Activated CD8-positive, alpha-beta T cell treated with anti-CD3 and anti-CD28 coated beads for 36 hours (primary cell): Measurements from ENCODE around the gene CCDC92. TPM values are rescaled to one million over a fixed set of nuclear protein-coding genes. Genes with fewer than 3 reads are reported as not detected.

Experiments used
- ATAC-seq: fragments of 200-7000 bp; cut with Tn5 transposase; one replicate; pipeline ENCODE4 v1.10.0; 2021; ENCODE audit warnings: mild to moderate bottlenecking, moderate library complexity
- CTCF ChIA-PET: fragments of 350-600 bp; sonication (Branson Sonifier 250); formaldehyde crosslinking; loops from one replicate; lab custom pipeline; 2021; ENCODE audit warnings: antibody characterized with exemption; lab: Charles Lee
- POLR2A ChIA-PET: fragments of 350-600 bp; sonication (Branson Sonifier 250); formaldehyde crosslinking; loops from one replicate; lab custom pipeline; 2021; ENCODE audit warnings: antibody characterized with exemption; lab: Charles Lee
- DNase-seq: peaks from one replicate; pipeline ENCODE4 v3.0.0-alpha.2; 2020
- H3K27ac Mint-ChIP-seq: one replicate; pipeline ENCODE4 v1.8.0; 2021; ENCODE audit warnings: mild to moderate bottlenecking, mixed read lengths
- H3K27me3 Mint-ChIP-seq: one replicate; pipeline ENCODE4 v1.8.0; 2021; ENCODE audit warnings: mixed read lengths
- H3K36me3 Mint-ChIP-seq: one replicate; pipeline ENCODE4 v1.8.0; 2021; ENCODE audit warnings: low read depth, mixed read lengths
- H3K4me1 Mint-ChIP-seq: one replicate; pipeline ENCODE4 v1.8.0; 2021; ENCODE audit warnings: low read depth, mixed read lengths
- H3K4me3 Mint-ChIP-seq: one replicate; pipeline ENCODE4 v1.8.0; 2021; ENCODE audit warnings: mild to moderate bottlenecking, moderate library complexity, mixed read lengths
- H3K9me3 Mint-ChIP-seq: one replicate; pipeline ENCODE4 v1.8.0; 2021; ENCODE audit warnings: mixed read lengths
- CTCF ChIP-seq: fragments of 200-600 bp; IDR thresholded peaks from one replicate; pipeline ENCODE4 v1.8.0; 2022; ENCODE audit warnings: antibody characterized with exemption, mild to moderate bottlenecking
- intact Hi-C: fragments of 100-400 bp; cut with micrococcal nuclease; formaldehyde crosslinking; loops from one replicate; pipeline ENCODE4 v1.10.0; 2022
- total RNA-seq, 2 experiments: library from RNA; stranded (reverse); gene quantifications; one replicate each; pipeline ENCODE4 v1.2.3, GENCODE V29; 2021

Gene CCDC92
- total RNA-seq, 2 experiments from 2014 or later, result 4.0 to 6.2 TPM

GRCh38 chr12:123941000-123941399 is 31.6 kb downstream of the CCDC92 start:
- intact Hi-C loops, result no loop called here
- Mint-ChIP-seq H3K4me1 (peaks cover 25% of the 10 kb centered on the region), H3K27ac (no peak overlapping the region), H3K27me3 (no peaks in the 10 kb centered on the region), H3K4me3 (no peak overlapping the region), H3K9me3 (no peaks in the 10 kb centered on the region), H3K36me3 (peaks cover 12% of the 10 kb centered on the region)
- DNase-seq (no peak), ATAC-seq (no peak)
- TF ChIP-seq CTCF, result no peak
- ChIA-PET POLR2A (interaction anchor here (1.2 kb wide), 1 partner anchor 24 kb away, joined by 3 read pairs; no protein-coding TSS in a partner anchor), CTCF (interaction anchor here (1.0 to 1.1 kb wide), 2 partner anchors 21 to 43 kb away, joined by 3 to 6 read pairs; no protein-coding TSS in a partner anchor)

- no peak for DNase-seq
- no peak for TF ChIP-seq CTCF
- Mint-ChIP-seq H3K9me3 (no peaks in the 10 kb centered on the region), H3K27ac (no peak overlapping the region), H3K4me3 (no peak overlapping the region), H3K27me3 (no peaks in the 10 kb centered on the region), H3K36me3 (peaks cover 12% of the 10 kb centered on the region), H3K4me1 (peaks cover 25% of the 10 kb centered on the region)
- no peak for ATAC-seq
- ChIA-PET CTCF (interaction anchor here (1.1 kb wide), 1 partner anchor 44 kb away, joined by 3 read pairs; no protein-coding TSS in a partner anchor), POLR2A (interaction anchor here (1.2 kb wide), 1 partner anchor 25 kb away, joined by 3 read pairs; no protein-coding TSS in a partner anchor)
- intact Hi-C loops, result no loop called here
These were observed 32.0 kb downstream of the CCDC92 start for GRCh38 chr12:123940627-123940966.

GRCh38 chr12:123939716-123940626 is 32.7 kb downstream of the CCDC92 start:
- CTCF ChIA-PET, result interaction anchor here (0.8 to 2.7 kb wide), 10 partner anchors 11 to 55 kb away, joined by 3 to 17 read pairs (median 3); no protein-coding TSS in a partner anchor
- peaks cover 25% of the 10 kb centered on the region for H3K4me1 Mint-ChIP-seq
- intact Hi-C loops, result no loop called here
- POLR2A ChIA-PET, result interaction anchor here (1.2 kb wide), 1 partner anchor 25 kb away, joined by 3 read pairs; no protein-coding TSS in a partner anchor
- ATAC-seq (no peak), DNase-seq (no peak)
- no peak for TF ChIP-seq CTCF
- no peak overlapping the region for H3K4me3 Mint-ChIP-seq
- no peaks in the 10 kb centered on the region for H3K27me3 Mint-ChIP-seq
- H3K27ac Mint-ChIP-seq, result no peak overlapping the region
- H3K9me3 Mint-ChIP-seq, result no peaks in the 10 kb centered on the region
- peaks cover 12% of the 10 kb centered on the region for H3K36me3 Mint-ChIP-seq

- intact Hi-C loops, result no loop called here
- Mint-ChIP-seq H3K27me3 (no peaks in the 10 kb centered on the region), H3K4me1 (peaks cover 25% of the 10 kb centered on the region), H3K27ac (peak overlapping the region; percentile 88), H3K9me3 (no peaks in the 10 kb centered on the region), H3K4me3 (peak overlapping the region; percentile 61), H3K36me3 (peaks cover 12% of the 10 kb centered on the region)
- POLR2A ChIA-PET, result interaction anchor here (0.6 to 1.4 kb wide), 4 partner anchors 25 to 227 kb away, joined by 3 read pairs; partner anchors contain the start of gene ATP6V0A2
- TF ChIP-seq CTCF, result peak; percentile 37
- CTCF ChIA-PET, result interaction anchor here (0.7 to 2.7 kb wide), 12 partner anchors 10 to 60 kb away, joined by 3 to 17 read pairs (median 3); no protein-coding TSS in a partner anchor
- ATAC-seq (no peak), DNase-seq (peak; percentile 37)
These were observed 33.8 kb downstream of the CCDC92 start for GRCh38 chr12:123938679-123939480.
